ENCODE results near the gene JOSD2.

Gene JOSD2

DNA sequence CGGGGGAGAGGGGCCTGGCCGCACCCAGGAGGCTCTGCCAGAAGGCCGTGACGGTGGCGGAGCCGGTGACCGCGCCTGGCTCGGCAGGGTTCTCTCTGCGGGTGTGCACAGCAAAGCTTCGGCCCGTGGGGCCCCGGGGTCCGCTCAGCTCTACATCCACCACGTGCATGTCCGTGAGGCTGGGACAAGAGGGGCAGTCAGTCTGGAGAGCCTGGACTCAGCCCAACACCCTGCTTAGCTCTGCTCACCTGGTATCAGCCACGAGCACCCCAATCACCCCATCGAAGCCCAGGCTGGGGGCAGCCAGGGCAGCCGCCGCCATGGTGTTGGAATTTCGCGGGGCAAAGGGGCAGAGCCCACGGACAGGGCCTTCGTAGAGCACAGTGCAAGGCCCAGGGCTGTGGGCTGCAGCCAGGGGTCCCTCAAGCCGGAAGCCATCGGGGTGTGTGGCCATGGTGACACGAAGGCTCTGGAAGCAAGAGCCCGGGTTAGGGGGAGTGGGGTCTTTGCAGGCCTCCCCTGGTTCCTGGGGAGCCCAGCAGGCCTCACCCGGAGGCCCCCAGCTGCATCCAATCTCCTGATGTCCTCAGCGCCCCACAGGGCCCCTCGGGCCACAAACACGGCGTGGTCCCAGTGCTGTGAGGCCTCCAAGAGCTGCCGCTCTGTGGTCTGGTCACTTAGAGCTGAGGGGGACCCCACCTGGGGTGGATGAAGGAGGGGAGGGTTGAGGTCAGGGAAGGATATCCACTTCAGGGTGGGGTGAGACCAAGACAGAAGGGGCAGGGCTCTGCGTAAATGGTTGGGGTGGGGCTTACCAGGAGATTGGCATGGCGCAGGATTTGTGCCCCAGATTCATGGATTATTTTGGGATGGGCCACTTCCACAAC is 1.4 kb upstream of the JOSD2 start:
- DNase-seq = peak in 1 of 2 donors; percentile 64
- Histone ChIP-seq H3K9me3 (no peaks in the 10 kb centered on the region), H3K27me3 (no peaks in the 10 kb centered on the region), H3K4me3 (peak overlapping the region in 1 of 2 donors; percentile 79), H3K27ac (peak overlapping the region; percentile 83 to 84), H3K36me3 (peaks cover 0 to 4% (median 0%) of the 10 kb centered on the region in 3 donors), H3K4me1 (peaks cover 0 to 16% (median 13%) of the 10 kb centered on the region in 4 donors)
- intact Hi-C loops (cut with DNase I; ENCODE audit: low total_unique reads) = no loop called here
- TF ChIP-seq, protein P1, sequence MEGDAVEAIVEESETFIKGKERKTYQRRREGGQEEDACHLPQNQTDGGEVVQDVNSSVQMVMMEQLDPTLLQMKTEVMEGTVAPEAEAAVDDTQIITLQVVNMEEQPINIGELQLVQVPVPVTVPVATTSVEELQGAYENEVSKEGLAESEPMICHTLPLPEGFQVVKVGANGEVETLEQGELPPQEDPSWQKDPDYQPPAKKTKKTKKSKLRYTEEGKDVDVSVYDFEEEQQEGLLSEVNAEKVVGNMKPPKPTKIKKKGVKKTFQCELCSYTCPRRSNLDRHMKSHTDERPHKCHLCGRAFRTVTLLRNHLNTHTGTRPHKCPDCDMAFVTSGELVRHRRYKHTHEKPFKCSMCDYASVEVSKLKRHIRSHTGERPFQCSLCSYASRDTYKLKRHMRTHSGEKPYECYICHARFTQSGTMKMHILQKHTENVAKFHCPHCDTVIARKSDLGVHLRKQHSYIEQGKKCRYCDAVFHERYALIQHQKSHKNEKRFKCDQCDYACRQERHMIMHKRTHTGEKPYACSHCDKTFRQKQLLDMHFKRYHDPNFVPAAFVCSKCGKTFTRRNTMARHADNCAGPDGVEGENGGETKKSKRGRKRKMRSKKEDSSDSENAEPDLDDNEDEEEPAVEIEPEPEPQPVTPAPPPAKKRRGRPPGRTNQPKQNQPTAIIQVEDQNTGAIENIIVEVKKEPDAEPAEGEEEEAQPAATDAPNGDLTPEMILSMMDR (IDR thresholded peaks at IDR 0.05) = no peak

DNA sequence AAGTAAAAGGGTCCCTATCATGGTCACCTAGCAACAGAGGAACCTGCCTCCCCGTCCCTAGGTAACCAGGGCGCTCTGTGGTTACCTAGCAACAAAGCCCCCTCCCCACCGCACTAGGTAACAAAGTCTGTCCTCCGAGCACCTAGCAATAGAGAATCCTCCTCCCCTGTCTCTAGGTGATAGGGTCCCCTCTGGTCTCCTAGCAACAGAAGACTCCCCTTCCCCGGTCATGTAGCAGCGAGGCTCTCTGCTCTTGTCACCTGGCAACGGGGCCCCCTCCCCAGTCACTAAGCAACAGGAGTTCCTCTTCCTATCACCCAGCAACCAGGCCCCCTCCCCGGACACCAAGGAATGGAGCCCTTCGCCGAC is 307 bp downstream of the JOSD2 start:
- Histone ChIP-seq H3K36me3 (peaks cover 0 to 9% (median 5%) of the 10 kb centered on the region in 3 donors), H3K4me1 (peaks cover 0 to 16% (median 13%) of the 10 kb centered on the region in 4 donors), H3K9me3 (no peaks in the 10 kb centered on the region), H3K27ac (peak overlapping the region; percentile 83 to 84), H3K27me3 (no peaks in the 10 kb centered on the region), H3K4me3 (peak overlapping the region; percentile 75 to 79)
- TF ChIP-seq, protein P1 (IDR thresholded peaks at IDR 0.05) = no peak
- intact Hi-C loops (cut with DNase I; ENCODE audit: low total_unique reads) = loop anchor here (1.0 kb wide), 1 partner anchor 34 kb away; the partner anchor contains the start of genes EMC10 and GARIN5A
- no peak for DNase-seq

DNA sequence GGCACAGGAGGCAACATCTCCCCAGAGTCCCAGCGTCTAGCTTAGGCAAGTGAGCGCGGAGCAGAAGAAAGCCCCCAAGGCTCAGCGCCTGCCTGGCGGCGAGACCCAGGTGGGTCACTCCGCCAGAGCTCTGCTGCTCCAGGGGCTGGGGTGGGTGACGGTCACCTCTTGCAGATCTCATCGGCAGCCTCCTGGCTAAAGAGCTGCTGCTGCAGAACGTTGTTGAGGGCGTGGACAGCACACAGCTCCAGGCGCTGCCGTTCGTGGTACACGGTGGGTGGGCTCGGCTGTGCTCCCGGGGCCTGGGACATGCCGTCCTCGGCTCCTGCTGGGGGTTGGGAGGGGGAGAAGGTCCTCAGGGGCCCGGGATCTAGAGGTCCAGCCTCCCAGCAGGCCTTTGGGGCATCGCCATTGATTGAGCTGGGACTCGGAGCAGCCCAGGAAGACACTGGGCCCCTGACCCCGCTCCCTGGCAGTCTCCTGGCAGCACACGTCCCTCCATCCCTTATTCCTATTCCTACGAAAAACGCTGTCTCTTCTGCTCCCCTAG is 795 bp downstream of the JOSD2 start:
- peaks cover 0 to 16% (median 13%) of the 10 kb centered on the region in 4 donors for H3K4me1 ChIP-seq
- H3K36me3 ChIP-seq = peaks cover 0 to 14% (median 10%) of the 10 kb centered on the region in 3 donors
- H3K9me3 ChIP-seq = no peaks in the 10 kb centered on the region
- intact Hi-C loops (cut with DNase I; ENCODE audit: low total_unique reads) = no loop called here
- peak overlapping the region; percentile 75 to 79 for H3K4me3 ChIP-seq
- TF ChIP-seq, protein P1 (IDR thresholded peaks at IDR 0.05) = no peak
- H3K27ac ChIP-seq = peak overlapping the region; percentile 83 to 84
- no peaks in the 10 kb centered on the region for H3K27me3 ChIP-seq
- DNase-seq = peak in 1 of 2 donors; percentile 68

- Histone ChIP-seq H3K4me1 (peaks cover 0 to 15% (median 12%) of the 10 kb centered on the region in 4 donors), H3K27ac (no peak overlapping the region), H3K4me3 (no peak overlapping the region), H3K9me3 (no peaks in the 10 kb centered on the region), H3K36me3 (peaks cover 0 to 14% (median 12%) of the 10 kb centered on the region in 3 donors), H3K27me3 (no peaks in the 10 kb centered on the region)
- intact Hi-C loops (cut with DNase I; ENCODE audit: low total_unique reads) = no loop called here
- DNase-seq = no peak
- TF ChIP-seq, protein P1 (IDR thresholded peaks at IDR 0.05) = no peak
Observed at GRCh38 chr19:50509366-50509765, 1.6 kb downstream of the JOSD2 start.

DNA sequence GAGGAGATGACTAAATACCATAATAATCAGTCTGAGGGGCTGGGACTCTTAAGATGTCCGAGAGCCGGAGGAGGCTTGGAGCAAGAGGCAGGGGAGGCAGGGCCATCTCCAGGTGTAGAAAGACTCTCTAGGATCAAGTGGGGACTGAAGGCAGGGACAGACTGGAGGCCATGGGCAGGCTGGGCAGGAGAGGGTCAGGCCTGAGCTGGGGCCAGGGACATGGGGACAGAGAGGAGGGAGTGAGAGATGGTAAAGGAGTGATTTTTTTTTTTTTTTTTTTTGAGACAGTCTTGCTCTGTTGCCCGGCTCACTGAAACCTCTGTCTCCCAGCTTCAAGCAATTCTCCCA is 2.2 kb downstream of the JOSD2 start:
- intact Hi-C loops (cut with DNase I; ENCODE audit: low total_unique reads) = no loop called here
- Histone ChIP-seq H3K27ac (no peak overlapping the region), H3K4me3 (no peak overlapping the region), H3K9me3 (no peaks in the 10 kb centered on the region), H3K4me1 (peaks cover 0 to 15% (median 12%) of the 10 kb centered on the region in 4 donors), H3K27me3 (no peaks in the 10 kb centered on the region), H3K36me3 (peaks cover 0 to 14% (median 12%) of the 10 kb centered on the region in 3 donors)
- DNase-seq = no peak
- TF ChIP-seq, protein P1 (IDR thresholded peaks at IDR 0.05) = no peak
